GM13976 (cell line): ENCODE results near the gene KNCN.

ENCODE experiments used
- DNase-seq: peaks from one replicate; pipeline ENCODE4 v3.0.0; 2012; ENCODE audit warnings: low spot score
- in situ Hi-C: fragments of 300-500 bp; cut with MboI; formaldehyde crosslinking; loops from one replicate; pipeline ENCODE4 v1.12.0; 2022; ENCODE audit warnings: low sequenced_read_pairs, mixed read lengths, inconsistent platforms; ENCODE audit not compliant: unreplicated experiment
- TF ChIP-seq, protein P1 (sequence below): IDR thresholded peaks from 2 replicates; pipeline ENCODE4 v1.5.1; 2012; ENCODE audit warnings: borderline replicate concordance, mild to moderate bottlenecking; ENCODE audit not compliant: insufficient read depth; ENCODE audit errors: extremely low read depth, missing control alignments, control extremely low read depth

The KNCN gene

GRCh38 chr1:46532498-46533178, 18.8 kb downstream of the KNCN start:
- TF ChIP-seq, protein P1, sequence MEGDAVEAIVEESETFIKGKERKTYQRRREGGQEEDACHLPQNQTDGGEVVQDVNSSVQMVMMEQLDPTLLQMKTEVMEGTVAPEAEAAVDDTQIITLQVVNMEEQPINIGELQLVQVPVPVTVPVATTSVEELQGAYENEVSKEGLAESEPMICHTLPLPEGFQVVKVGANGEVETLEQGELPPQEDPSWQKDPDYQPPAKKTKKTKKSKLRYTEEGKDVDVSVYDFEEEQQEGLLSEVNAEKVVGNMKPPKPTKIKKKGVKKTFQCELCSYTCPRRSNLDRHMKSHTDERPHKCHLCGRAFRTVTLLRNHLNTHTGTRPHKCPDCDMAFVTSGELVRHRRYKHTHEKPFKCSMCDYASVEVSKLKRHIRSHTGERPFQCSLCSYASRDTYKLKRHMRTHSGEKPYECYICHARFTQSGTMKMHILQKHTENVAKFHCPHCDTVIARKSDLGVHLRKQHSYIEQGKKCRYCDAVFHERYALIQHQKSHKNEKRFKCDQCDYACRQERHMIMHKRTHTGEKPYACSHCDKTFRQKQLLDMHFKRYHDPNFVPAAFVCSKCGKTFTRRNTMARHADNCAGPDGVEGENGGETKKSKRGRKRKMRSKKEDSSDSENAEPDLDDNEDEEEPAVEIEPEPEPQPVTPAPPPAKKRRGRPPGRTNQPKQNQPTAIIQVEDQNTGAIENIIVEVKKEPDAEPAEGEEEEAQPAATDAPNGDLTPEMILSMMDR, result peak; percentile 49
- peak; percentile 84 for DNase-seq
- in situ Hi-C loops, result no loop called here

DNA sequence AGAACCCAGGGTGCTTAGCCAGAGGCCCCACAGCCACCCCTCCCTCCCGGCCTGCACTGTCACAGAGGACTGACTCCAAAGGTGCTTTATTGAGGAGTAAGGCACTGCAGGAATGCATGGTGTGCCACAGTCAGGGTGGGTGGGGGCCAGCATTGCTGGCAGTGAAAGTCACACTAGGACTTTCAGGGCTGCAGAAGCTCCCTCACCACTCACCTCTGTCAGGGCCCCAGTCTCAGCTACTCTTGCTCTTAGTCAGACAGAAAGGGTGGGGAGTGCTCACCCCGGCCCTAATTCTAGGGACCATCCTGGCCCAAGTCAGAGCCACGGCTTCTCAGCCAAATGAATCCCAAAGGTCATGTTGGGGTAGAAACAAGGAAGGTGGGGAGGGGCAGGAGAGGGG, 19.4 kb downstream of the KNCN start:
- in situ Hi-C loops, result no loop called here
- TF ChIP-seq, protein P1, result no peak
- no peak for DNase-seq

DNA sequence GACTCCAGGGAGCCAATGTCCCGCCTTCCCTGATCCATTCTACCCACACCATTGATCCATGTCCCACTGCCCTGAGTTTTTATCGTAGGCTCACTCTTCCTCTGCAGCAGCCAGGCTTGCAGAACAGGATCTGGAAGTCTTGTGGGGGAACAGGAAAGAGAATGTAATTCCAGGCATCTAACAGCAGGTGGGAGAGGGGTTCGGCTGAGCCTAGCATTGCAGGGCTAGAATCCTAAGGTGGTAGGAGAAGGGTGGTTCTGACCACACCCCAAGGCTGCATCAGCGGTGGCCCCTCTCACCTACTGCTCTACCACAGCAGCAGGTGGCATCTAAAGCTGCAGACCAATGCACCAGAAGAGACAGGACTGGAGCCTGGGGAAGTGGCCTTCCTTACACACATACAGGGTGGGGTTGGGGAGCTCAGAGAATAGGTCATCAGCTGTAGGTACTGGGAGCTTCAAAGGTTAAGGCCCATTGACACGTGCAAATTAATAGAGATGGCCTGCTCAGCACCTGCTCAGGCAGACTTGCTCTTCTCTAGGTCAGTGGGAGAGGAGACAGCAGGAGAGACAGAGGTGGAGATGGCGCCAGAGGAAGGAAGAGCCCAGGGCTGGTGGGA, 20.5 kb downstream of the KNCN start:
- TF ChIP-seq, protein P1, result no peak
- DNase-seq, result no peak
- in situ Hi-C loops, result no loop called here

DNA sequence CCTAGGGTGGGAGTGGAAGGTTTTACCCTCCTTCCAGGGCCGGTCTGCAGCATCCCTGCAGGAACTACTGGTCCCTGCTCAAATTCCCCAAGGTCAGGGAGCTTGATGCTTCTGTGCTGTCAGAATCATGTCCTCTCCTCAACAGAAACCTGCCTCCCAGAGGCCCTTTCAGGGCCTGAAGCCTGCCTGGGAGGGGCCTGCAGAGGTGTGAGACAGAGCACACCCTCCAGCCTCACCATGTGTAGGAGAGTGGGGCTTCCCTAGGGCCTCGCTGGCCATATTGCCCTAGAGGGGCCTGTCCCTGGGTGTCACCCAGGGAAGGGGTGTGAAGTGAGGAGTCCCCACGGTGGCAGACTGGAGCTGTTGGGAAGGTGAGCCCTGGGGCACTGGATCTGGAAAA, 21.1 kb downstream of the KNCN start:
- in situ Hi-C loops, result no loop called here
- TF ChIP-seq, protein P1, result no peak
- no peak for DNase-seq

- TF ChIP-seq, protein P1, result no peak
- DNase-seq, result no peak
- in situ Hi-C loops, result loop anchor here (5.0 kb wide), 1 partner anchor 52 kb away; no protein-coding TSS in a partner anchor
Observed at GRCh38 chr1:46529031-46529630, 22.3 kb downstream of the KNCN start.

- in situ Hi-C loops, result loop anchor here (5.0 kb wide), 1 partner anchor 51 kb away; no protein-coding TSS in a partner anchor
- no peak for DNase-seq
- TF ChIP-seq, protein P1, result no peak
Observed at GRCh38 chr1:46528297-46528955, 23.0 kb downstream of the KNCN start.
